Loucy (cell line): ENCODE data around the gene LEUTX.

Source experiments
- H2AFZ ChIP-seq: fragments of 200-600 bp; sonication (generic); 2 replicates; pipeline ENCODE4 v1.6.0; 2016; ENCODE audit warnings: antibody characterized with exemption, mild to moderate bottlenecking, low read length, moderate library complexity
- H3F3A ChIP-seq: fragments of 200-600 bp; 2 replicates; pipeline ENCODE4 v1.6.0; 2016; ENCODE audit warnings: antibody characterized with exemption, low read depth, mild to moderate bottlenecking
- H3K27me3 ChIP-seq: fragments of 200-600 bp; sonication (generic); 2 replicates; pipeline ENCODE4 v1.6.1; 2014; ENCODE audit warnings: low read length, mild to moderate bottlenecking; ENCODE audit not compliant: insufficient read depth, poor library complexity, severe bottlenecking
- H3K36me3 ChIP-seq: fragments of 200-600 bp; sonication (generic); 2 replicates; pipeline ENCODE4 v1.6.1; 2016; ENCODE audit warnings: low read length; ENCODE audit not compliant: insufficient read depth
- H3K4me1 ChIP-seq: fragments of 200-600 bp; sonication (generic); 2 replicates; pipeline ENCODE4 v1.5.1; 2014; ENCODE audit warnings: low read length, mild to moderate bottlenecking; ENCODE audit not compliant: insufficient read depth, poor library complexity, severe bottlenecking
- H3K4me2 ChIP-seq: fragments of 200-600 bp; sonication (generic); 2 replicates; pipeline ENCODE4 v1.6.0; 2014; ENCODE audit warnings: antibody characterized with exemption, low read length, low read depth, mild to moderate bottlenecking; ENCODE audit not compliant: poor library complexity, severe bottlenecking
- H3K4me3 ChIP-seq: fragments of 200-600 bp; sonication (generic); 2 replicates; pipeline ENCODE4 v1.5.1; 2014; ENCODE audit warnings: low read length, mild to moderate bottlenecking, mixed read lengths; ENCODE audit not compliant: poor library complexity, severe bottlenecking
- H3K79me2 ChIP-seq: fragments of 200-600 bp; sonication (generic); 2 replicates; pipeline ENCODE4 v1.6.1; 2014; ENCODE audit warnings: low read length; ENCODE audit not compliant: insufficient read depth
- H3K9ac ChIP-seq: fragments of 200-600 bp; sonication (generic); 2 replicates; pipeline ENCODE4 v1.6.0; 2014; ENCODE audit warnings: mild to moderate bottlenecking, low read depth, low read length, moderate library complexity; ENCODE audit not compliant: poor library complexity, severe bottlenecking
- H3K9me2 ChIP-seq: fragments of 200-600 bp; sonication (generic); replicated peaks from 2 replicates; pipeline ENCODE4 v1.6.1; 2016; ENCODE audit warnings: low read depth, low read length, mixed read lengths
- H3K9me3 ChIP-seq: fragments of 200-600 bp; sonication (generic); 2 replicates; pipeline ENCODE4 v1.6.1; 2014; ENCODE audit warnings: mild to moderate bottlenecking, antibody characterized with exemption, low read length, low read depth; ENCODE audit not compliant: insufficient read depth
- H4K20me1 ChIP-seq: fragments of 200-600 bp; sonication (generic); 2 replicates; pipeline ENCODE4 v1.6.0; 2014; ENCODE audit warnings: antibody characterized with exemption, low read length, mild to moderate bottlenecking; ENCODE audit not compliant: insufficient read depth, poor library complexity, severe bottlenecking
- CTCF ChIP-seq: fragments of 200-600 bp; sonication (generic); conservative IDR thresholded peaks from 2 replicates; pipeline ENCODE4 v1.5.1; 2014; ENCODE audit warnings: mild to moderate bottlenecking, antibody characterized with exemption, low read length
- EZH2phosphoT487 ChIP-seq: fragments of 200-600 bp; IDR thresholded peaks from 2 replicates; pipeline ENCODE4 v1.6.1; 2018; ENCODE audit warnings: antibody characterized with exemption, mild to moderate bottlenecking, moderate library complexity, borderline replicate concordance

LEUTX gene

DNA sequence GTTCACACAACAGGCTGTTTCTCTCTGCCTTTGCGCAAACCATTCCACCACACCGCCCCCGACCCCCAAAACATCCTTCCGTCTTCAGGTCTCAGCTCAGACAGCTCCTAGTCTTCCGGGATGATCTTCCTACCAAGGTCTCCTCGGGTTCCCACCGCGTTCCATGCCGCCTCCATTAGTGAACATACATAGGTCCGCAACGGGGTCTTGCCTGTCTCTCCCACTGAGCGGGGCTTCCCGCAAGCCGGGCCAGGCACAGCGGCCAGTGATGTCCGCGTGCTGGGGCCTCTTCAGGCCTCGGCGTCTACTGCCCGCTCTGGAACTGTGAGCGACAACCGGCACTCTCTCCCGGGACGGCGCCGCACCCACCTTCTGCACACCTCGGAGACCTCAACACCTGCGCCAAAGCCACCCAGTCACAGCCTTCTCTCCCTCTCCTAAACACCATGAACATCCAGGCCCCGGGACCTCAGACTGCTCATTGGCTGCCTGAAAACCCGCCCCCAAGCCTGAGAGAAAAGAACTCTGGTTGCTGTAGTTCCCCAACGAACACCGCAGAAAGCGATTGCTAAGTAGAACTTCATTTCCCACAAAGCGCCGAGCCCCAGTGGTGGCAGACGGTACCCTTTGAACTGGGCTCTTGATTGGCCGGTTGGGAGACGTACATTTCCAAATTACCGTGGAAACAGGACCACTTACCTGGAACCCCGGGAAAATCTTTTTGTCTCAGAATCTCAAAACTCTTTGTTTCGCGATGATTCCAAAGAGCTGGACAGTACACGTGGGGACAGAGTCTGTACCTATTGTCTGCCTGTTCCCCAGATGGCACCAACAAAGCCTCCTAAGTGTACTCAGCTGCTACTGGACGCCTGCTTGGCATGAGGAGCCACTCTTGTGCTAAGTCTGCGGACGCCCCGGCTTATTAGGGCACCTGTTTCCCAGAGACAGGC lies 45.8 kb downstream of the LEUTX start:
- no peaks in the 10 kb centered on the region for H4K20me1 ChIP-seq
- peak overlapping the region; percentile 81 for H2AFZ ChIP-seq
- H3F3A ChIP-seq, result no peaks in the 10 kb centered on the region
- peak overlapping the region; percentile 90 for H3K4me2 ChIP-seq
- TF ChIP-seq CTCF (no peak), EZH2phosphoT487 (no peak)
- peaks cover 23% of the 10 kb centered on the region; the same call in 1 of the 2 replicates for H3K36me3 ChIP-seq
- H3K79me2 ChIP-seq, result peaks cover 5% of the 10 kb centered on the region; the same call in 1 of the 2 replicates
- H3K27me3 ChIP-seq, result no peaks in the 10 kb centered on the region
- peak overlapping the region; percentile 83 for H3K4me3 ChIP-seq
- no peaks in the 10 kb centered on the region for H3K9me2 ChIP-seq
- no peaks in the 10 kb centered on the region for H3K9me3 ChIP-seq
- H3K9ac ChIP-seq, result peak overlapping the region; percentile 66
- peaks cover 10% of the 10 kb centered on the region for H3K4me1 ChIP-seq

DNA sequence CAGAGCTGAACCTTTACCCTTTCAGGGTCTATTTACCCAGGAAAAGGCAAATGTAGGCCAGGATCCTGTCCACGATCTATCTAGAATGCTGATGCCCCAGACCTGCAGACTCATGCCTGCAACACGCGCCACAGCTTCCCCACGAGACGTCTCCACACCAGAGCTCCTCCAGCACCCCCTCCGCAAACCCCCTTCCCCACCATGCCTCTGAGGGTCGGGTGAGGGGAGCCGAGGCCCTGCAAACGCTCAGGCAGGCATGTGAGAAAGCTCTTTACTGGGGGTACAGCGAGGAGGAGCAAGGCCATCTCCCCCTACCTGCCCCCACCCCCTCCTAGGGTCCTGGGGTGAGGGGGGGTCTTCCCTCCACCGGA lies 46.4 kb downstream of the LEUTX start:
- peaks cover 5% of the 10 kb centered on the region; the same call in 1 of the 2 replicates for H3K79me2 ChIP-seq
- H2AFZ ChIP-seq, result peak overlapping the region; percentile 81
- no peaks in the 10 kb centered on the region for H3F3A ChIP-seq
- H3K4me1 ChIP-seq, result peaks cover 10% of the 10 kb centered on the region
- H3K4me3 ChIP-seq, result peak overlapping the region; percentile 83
- H3K9me3 ChIP-seq, result no peaks in the 10 kb centered on the region
- no peaks in the 10 kb centered on the region for H4K20me1 ChIP-seq
- TF ChIP-seq CTCF (no peak), EZH2phosphoT487 (no peak)
- H3K9me2 ChIP-seq, result no peaks in the 10 kb centered on the region
- peak overlapping the region; percentile 90 for H3K4me2 ChIP-seq
- H3K27me3 ChIP-seq, result no peaks in the 10 kb centered on the region
- H3K9ac ChIP-seq, result no peak overlapping the region
- peaks cover 29% of the 10 kb centered on the region; the same call in 1 of the 2 replicates for H3K36me3 ChIP-seq

- Histone ChIP-seq H3K9me2 (no peaks in the 10 kb centered on the region), H3K4me2 (no peak overlapping the region), H3K36me3 (peaks cover 35% of the 10 kb centered on the region; the same call in 1 of the 2 replicates), H2AFZ (no peak overlapping the region), H4K20me1 (no peaks in the 10 kb centered on the region), H3F3A (no peaks in the 10 kb centered on the region), H3K9ac (no peak overlapping the region), H3K79me2 (peaks cover 5% of the 10 kb centered on the region; the same call in 1 of the 2 replicates), H3K4me1 (peaks cover 10% of the 10 kb centered on the region), H3K9me3 (no peaks in the 10 kb centered on the region), H3K4me3 (no peak overlapping the region), H3K27me3 (no peaks in the 10 kb centered on the region)
- TF ChIP-seq CTCF, result no peak
- no peak for TF ChIP-seq EZH2phosphoT487
Measured at GRCh38 chr19:39825531-39826076, 47.0 kb downstream of the LEUTX start.
